HepG2 (cell line): ENCODE data around the gene RHOBTB1. TPM values are rescaled to one million over a fixed set of nuclear protein-coding genes. Genes with fewer than 3 reads are reported as not detected.
A peak's percentile ranks its signal among the peaks of the same experiment; 100 is the strongest.

Experiments used
- ATAC-seq: fragments of 200-7000 bp; cut with Tn5 transposase; 3 replicates; pipeline ENCODE4 v1.9.1; 2020; ENCODE audit warnings: mild to moderate bottlenecking, moderate library complexity
- BruUV-seq: library from RNA; stranded (reverse); fragments of 400-500 nt; replicated peaks from 2 replicates; lab custom pipeline; 2021; lab: Mats Ljungman, UMichigan
- CTCF ChIA-PET: fragments of 300-600 bp; formaldehyde crosslinking; extraction: SDS; loops from one replicate; lab custom pipeline; 2021; ENCODE audit warnings: low total read pairs, inconsistent platforms, low intra/inter-chr PET ratio; lab: Yijun Ruan, JAX
- POLR2A ChIA-PET: fragments of 350-600 bp; sonication (Branson Sonifier 250); formaldehyde crosslinking; loops from one replicate; lab custom pipeline; 2020; ENCODE audit warnings: antibody characterized with exemption, inconsistent platforms; lab: Yijun Ruan, JAX
- DNase-seq: peaks from one replicate; pipeline ENCODE4 v3.0.0-alpha.2; 2015; ENCODE audit warnings: low spot score
- FAIRE-seq: peaks from 3 replicates; lab custom pipeline; 2011; peaks lifted over from hg19 to GRCh38; lab: Jason Lieb, UNC
- H2AFZ ChIP-seq: one replicate; pipeline ENCODE4 v1.6.1; 2011; ENCODE audit warnings: low read length, inconsistent platforms
- H3K27ac ChIP-seq: fragments of 300-600 bp; 3 replicates; pipeline ENCODE4 v1.8.0; 2011; ENCODE audit warnings: mixed run types, mild to moderate bottlenecking, mixed read lengths, low read length, inconsistent platforms; ENCODE audit not compliant: insufficient read depth; ENCODE audit errors: extremely low read length
- H3K27me3 ChIP-seq, 2 experiments: fragments of 200-600 bp in 1 of 2; 2 replicates in 1 of 2; 3 replicates in 1 of 2; pipeline versions ENCODE4 v1.6.0 to v1.8.0; 2011; ENCODE audit warnings: low read length in 2 of 2, mild to moderate bottlenecking in 2 of 2, moderate library complexity in 2 of 2, inconsistent platforms in 1 of 2; ENCODE audit not compliant: insufficient read depth in 2 of 2, control insufficient read depth in 1 of 2
- H3K36me3 ChIP-seq, 2 experiments: fragments of 200-600 bp in 1 of 2; replicated peaks in 1 of 2; 2 replicates in 1 of 2; 3 replicates in 1 of 2; pipeline versions ENCODE4 v1.5.1 to v1.8.0; 2011; ENCODE audit warnings: low read length in 2 of 2, inconsistent platforms in 1 of 2; ENCODE audit not compliant: insufficient read depth in 2 of 2, control insufficient read depth in 1 of 2
- H3K4me1 ChIP-seq: 2 replicates; pipeline ENCODE4 v1.5.1; 2012; ENCODE audit warnings: low read length, inconsistent platforms; ENCODE audit not compliant: insufficient read depth
- H3K4me2 ChIP-seq: 2 replicates; pipeline ENCODE4 v1.6.0; 2011; ENCODE audit warnings: low read depth, low read length, inconsistent platforms
- H3K4me3 ChIP-seq, 3 experiments: fragments of 200-600 bp in 1 of 3; sonication (generic), shearing (Covaris generic) in 1 of 3; replicated peaks in 1 of 3; 2 replicates each; pipeline ENCODE4 v1.5.1; 2011 to 2016; ENCODE audit warnings: low read length in 3 of 3, inconsistent platforms in 2 of 3, low read depth in 2 of 3, mild to moderate bottlenecking in 2 of 3, control low read depth in 1 of 3, mixed read lengths in 1 of 3; ENCODE audit not compliant: insufficient read depth in 1 of 3
- H3K79me2 ChIP-seq: one replicate; pipeline ENCODE4 v1.6.1; 2011; ENCODE audit warnings: low read length, inconsistent platforms; ENCODE audit not compliant: insufficient read depth
- H3K9ac ChIP-seq: 2 replicates; pipeline ENCODE4 v1.6.0; 2011; ENCODE audit warnings: mild to moderate bottlenecking, low read depth, low read length, inconsistent platforms; ENCODE audit not compliant: insufficient read depth
- H3K9me3 ChIP-seq: 2 replicates; pipeline ENCODE4 v1.5.1; 2012; ENCODE audit warnings: mild to moderate bottlenecking, low read length
- H4K20me1 ChIP-seq: 2 replicates; pipeline ENCODE4 v1.6.0; 2011; ENCODE audit warnings: inconsistent platforms, mild to moderate bottlenecking, low read length, moderate library complexity; ENCODE audit not compliant: insufficient read depth
- CBFB ChIP-seq: sonication (generic); formaldehyde crosslinking; IDR thresholded peaks from 2 replicates; pipeline ENCODE4 v1.4.0; 2020; ENCODE audit warnings: missing genetic modification reagents
- FOXP1 ChIP-seq, 2 experiments: fragments of 450-650 bp in 1 of 2; IDR thresholded peaks; 2 replicates each; pipeline ENCODE4 v1.6.1; 2017 to 2018; ENCODE audit warnings: antibody characterized with exemption in 1 of 2
- SRY ChIP-seq: sonication (generic); formaldehyde crosslinking; IDR thresholded peaks from 2 replicates; pipeline ENCODE4 v1.8.0; 2022; ENCODE audit warnings: mild to moderate bottlenecking, missing genetic modification reagents
- STAG1 ChIP-seq: sonication (generic); formaldehyde crosslinking; IDR thresholded peaks from 2 replicates; pipeline ENCODE4 v1.4.0; 2020; ENCODE audit warnings: missing genetic modification reagents
- TCF7 ChIP-seq: sonication (generic); IDR thresholded peaks from 2 replicates; pipeline ENCODE4 v1.6.1; 2016; ENCODE audit warnings: antibody characterized with exemption, low read depth
- TOE1 ChIP-seq: sonication (generic); formaldehyde crosslinking; IDR thresholded peaks from 2 replicates; pipeline ENCODE4 v1.4.0; 2020; ENCODE audit warnings: mild to moderate bottlenecking, missing genetic modification reagents
- WGBS: methylation state at CpG from one replicate; pipeline ENCODE4 v1.1.6; 2017; ENCODE audit warnings: low lambda C conversion rate; 5-methylcytosine and 5-hydroxymethylcytosine counted together
- in situ Hi-C: cut with HindIII; loops from 2 replicates; pipeline ENCODE4 v1.10.0; 2017; ENCODE audit warnings: low pct_unique_long_range_greater_than_20kb; ENCODE audit not compliant: extremely low pct_ligation_motif_present
- intact Hi-C: fragments of 100-400 bp; cut with micrococcal nuclease; formaldehyde crosslinking; loops from one replicate; pipeline ENCODE4 v1.10.0; 2022; ENCODE audit not compliant: unreplicated experiment
- polyA plus RNA-seq, 8 experiments: library from polyadenylated mRNA; depleted of rRNA in 3 of 8; stranded (reverse) in 7 of 8; unstranded in 1 of 8; fragments of >200 nt; fragmentation: Illumina TruSeq in 4 of 8; extraction: Trizol in 4 of 8; gene quantifications; 2 replicates each; pipeline versions ENCODE4 v1.2.1 to v1.2.3, GENCODE V29; 2011 to 2016; ENCODE audit warnings: low read depth in 4 of 8, missing spikeins in 1 of 8, mixed read lengths in 1 of 8; ENCODE audit not compliant: insufficient read depth in 1 of 8
- small RNA-seq, 3 experiments: library from RNA; depleted of rRNA; stranded (forward); fragments of <200 nt; gene quantifications; one replicate each; pipeline ENCODE3, GENCODE V24; 2012; ENCODE audit warnings: low read depth in 2 of 3, low replicate concordance in 1 of 3; ENCODE audit not compliant: insufficient read length in 3 of 3, insufficient read depth in 2 of 3
- total RNA-seq, 5 experiments: library from RNA; depleted of rRNA; stranded (reverse); fragments of >200 nt; fragmentation: Illumina TruSeq; extraction: Trizol; gene quantifications; 2 replicates each; pipeline ENCODE4 v1.2.3, GENCODE V29; 2016; ENCODE audit warnings: low read depth in 1 of 5
- TF ChIP-seq, protein P1 (sequence below): sonication (generic); formaldehyde crosslinking; IDR thresholded peaks from 2 replicates; pipeline ENCODE4 v1.5.0; 2020; ENCODE audit warnings: mild to moderate bottlenecking, missing genetic modification reagents, moderate library complexity
- TF ChIP-seq, protein P2 (sequence below): sonication (generic); formaldehyde crosslinking; IDR thresholded peaks from 2 replicates; pipeline ENCODE4 v1.5.1; 2020; ENCODE audit warnings: missing genetic modification reagents, mild to moderate bottlenecking, borderline replicate concordance

Gene RHOBTB1
- total and polyA plus RNA-seq, 2 of the 13 experiments (the other 11 are each of a cell fraction or from before 2014, with no cell fraction given): 18.8 to 59.5 TPM

DNA sequence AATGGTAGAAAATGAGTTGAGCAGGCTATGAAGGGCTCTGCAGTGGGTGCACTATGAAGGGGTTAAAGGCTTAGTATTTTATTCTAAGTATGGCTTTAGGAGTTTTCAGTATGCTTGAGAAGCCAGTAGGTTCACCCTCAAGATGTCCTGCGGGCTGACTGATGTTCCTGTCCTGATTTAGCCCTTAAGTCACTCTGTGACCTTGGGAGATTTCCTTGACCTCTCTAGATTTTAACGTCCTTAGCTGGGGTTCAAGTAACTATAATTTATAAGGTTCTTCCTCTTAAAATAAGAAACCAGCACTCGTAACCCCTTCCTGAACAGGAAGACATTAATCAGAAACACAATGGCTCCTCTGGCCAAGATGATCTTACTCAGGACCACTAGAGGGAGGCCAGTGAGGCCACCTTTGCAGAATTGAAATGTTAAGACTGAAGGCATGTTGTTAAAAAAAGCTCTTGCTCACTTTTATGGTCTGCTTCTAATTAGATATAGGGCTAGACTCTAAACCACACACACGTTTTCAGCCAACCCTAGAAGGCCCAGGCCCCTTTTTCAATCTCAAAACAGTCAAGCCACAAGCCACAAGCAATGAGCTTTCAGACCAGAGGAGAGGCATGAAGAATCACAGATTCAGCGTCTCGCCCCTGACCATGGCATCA, 123.8 kb downstream of the RHOBTB1 start:
- H4K20me1 ChIP-seq: no peaks in the 10 kb centered on the region
- no peaks in the 10 kb centered on the region for H3K9me3 ChIP-seq
- POLR2A ChIA-PET: no interaction called here
- FAIRE-seq (no peak), ATAC-seq (peak; percentile 44; the same call in 1 of the 3 replicates), DNase-seq (no peak)
- H3K27me3 ChIP-seq: no peaks in the 10 kb centered on the region
- CTCF ChIA-PET: no interaction called here
- no peaks in the 10 kb centered on the region for H3K79me2 ChIP-seq
- H2AFZ ChIP-seq: no peak overlapping the region
- intact Hi-C loops (loop anchor here (10.0 kb wide), 1 partner anchor 325 kb away; no protein-coding TSS in a partner anchor), in situ Hi-C loops (loop anchor here (5.0 to 25.0 kb wide), 3 partner anchors 145 to 792 kb away; no protein-coding TSS in a partner anchor)
- BruUV-seq: no TSS peak
- H3K9ac ChIP-seq: no peak overlapping the region
- whole genome bisulfite sequencing: 78% methylated on average over 5 of the region's 6 CpGs
- H3K36me3 ChIP-seq: no peaks in the 10 kb centered on the region
- TF ChIP-seq TOE1 (CRISPR knock-in tag) (no peak), SRY (CRISPR knock-in tag) (no peak), FOXP1 (IDR thresholded peaks at IDR 0.05) (no peak), FOXP1 (CRISPR knock-in tag; IDR thresholded peaks at IDR 0.05) (no peak), CBFB (CRISPR knock-in tag) (no peak), STAG1 (CRISPR knock-in tag) (peak; percentile 36), TCF7 (no peak)
- TF ChIP-seq, protein P1, sequence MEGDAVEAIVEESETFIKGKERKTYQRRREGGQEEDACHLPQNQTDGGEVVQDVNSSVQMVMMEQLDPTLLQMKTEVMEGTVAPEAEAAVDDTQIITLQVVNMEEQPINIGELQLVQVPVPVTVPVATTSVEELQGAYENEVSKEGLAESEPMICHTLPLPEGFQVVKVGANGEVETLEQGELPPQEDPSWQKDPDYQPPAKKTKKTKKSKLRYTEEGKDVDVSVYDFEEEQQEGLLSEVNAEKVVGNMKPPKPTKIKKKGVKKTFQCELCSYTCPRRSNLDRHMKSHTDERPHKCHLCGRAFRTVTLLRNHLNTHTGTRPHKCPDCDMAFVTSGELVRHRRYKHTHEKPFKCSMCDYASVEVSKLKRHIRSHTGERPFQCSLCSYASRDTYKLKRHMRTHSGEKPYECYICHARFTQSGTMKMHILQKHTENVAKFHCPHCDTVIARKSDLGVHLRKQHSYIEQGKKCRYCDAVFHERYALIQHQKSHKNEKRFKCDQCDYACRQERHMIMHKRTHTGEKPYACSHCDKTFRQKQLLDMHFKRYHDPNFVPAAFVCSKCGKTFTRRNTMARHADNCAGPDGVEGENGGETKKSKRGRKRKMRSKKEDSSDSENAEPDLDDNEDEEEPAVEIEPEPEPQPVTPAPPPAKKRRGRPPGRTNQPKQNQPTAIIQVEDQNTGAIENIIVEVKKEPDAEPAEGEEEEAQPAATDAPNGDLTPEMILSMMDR: peak; percentile 22; the same call in 1 of the 2 replicates
- TF ChIP-seq, protein P2, sequence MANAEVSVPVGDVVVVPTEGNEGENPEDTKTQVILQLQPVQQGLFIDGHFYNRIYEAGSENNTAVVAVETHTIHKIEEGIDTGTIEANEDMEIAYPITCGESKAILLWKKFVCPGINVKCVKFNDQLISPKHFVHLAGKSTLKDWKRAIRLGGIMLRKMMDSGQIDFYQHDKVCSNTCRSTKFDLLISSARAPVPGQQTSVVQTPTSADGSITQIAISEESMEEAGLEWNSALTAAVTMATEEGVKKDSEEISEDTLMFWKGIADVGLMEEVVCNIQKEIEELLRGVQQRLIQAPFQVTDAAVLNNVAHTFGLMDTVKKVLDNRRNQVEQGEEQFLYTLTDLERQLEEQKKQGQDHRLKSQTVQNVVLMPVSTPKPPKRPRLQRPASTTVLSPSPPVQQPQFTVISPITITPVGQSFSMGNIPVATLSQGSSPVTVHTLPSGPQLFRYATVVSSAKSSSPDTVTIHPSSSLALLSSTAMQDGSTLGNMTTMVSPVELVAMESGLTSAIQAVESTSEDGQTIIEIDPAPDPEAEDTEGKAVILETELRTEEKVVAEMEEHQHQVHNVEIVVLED: no peak
- H3K4me3 ChIP-seq: no peak overlapping the region
- no peak overlapping the region for H3K27ac ChIP-seq
- H3K4me1 ChIP-seq: 0 out of 2 replicates have a peak, but pooled peaks cover 6% of the 10 kb centered on the region
- H3K4me2 ChIP-seq: no peak overlapping the region

Small RNAs within 50 kb of the gene (small RNA-seq; reads per million reads assigned to genes)
- gene RNU2-72P: 0 to 24.2 (median 2.2) reads per million in 3 experiments

Other genes with a start within 250 kb of the RHOBTB1 start
- gene CDK1, start 165.7 kb downstream of the RHOBTB1 start, total RNA-seq (2016; rRNA removed; fragmentation: Illumina TruSeq; extraction: Trizol): 132 and 221 TPM in 2 replicates
- gene CDK1, start 165.7 kb downstream of the RHOBTB1 start, polyA plus RNA-seq (2011; rRNA removed): 23.1 and 42.6 TPM in 2 replicates